GM18519 (cell line): Measurements from ENCODE around the gene AFF3.

Experiments
- ATAC-seq: cut with Tn5 transposase; IDR thresholded peaks from one replicate; pipeline ENCODE4 v1.9.1; 2021; ENCODE audit warnings: mild to moderate bottlenecking, moderate library complexity; ENCODE audit not compliant: unreplicated experiment, low FRiP score

The AFF3 gene

DNA sequence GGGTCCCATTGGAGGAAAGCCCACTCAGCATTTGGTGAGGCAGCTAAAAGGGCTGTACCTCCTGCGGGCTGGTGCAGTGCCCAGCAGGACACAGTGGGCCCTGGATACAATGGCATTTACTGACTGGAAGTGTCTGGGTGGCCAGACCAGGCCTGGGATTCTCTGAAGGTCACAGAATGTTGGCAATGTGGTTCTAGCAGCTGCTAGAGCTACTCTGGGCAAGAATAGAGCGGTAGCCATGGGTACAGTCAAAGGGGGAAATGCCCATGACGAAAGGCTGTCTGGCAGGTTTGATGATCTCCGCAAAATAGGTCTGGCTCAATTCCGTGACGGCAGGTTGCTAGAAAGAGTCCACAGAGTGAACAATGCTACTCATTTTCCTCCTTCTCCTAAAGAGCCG lies 241.8 kb downstream of the AFF3 start:
- ATAC-seq = no peak

DNA sequence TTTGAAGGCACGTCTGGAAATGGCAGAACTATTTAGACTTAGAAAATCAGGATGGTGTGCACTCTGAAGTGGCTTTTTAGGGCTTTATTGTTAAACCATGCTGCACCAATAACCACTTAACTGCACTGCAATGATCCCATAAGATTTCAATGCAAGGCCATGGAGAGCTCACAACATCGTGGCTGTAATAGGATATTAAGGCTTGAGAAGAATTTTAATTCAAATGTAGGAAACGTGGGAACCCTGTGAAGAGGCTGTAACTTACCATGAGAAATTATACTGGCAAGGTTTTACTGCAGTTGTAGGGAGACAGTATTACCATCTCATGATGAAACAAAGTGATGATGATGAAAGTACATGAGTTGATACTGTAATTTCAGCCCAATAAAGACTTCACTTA lies 242.5 kb downstream of the AFF3 start:
- ATAC-seq = no peak

DNA sequence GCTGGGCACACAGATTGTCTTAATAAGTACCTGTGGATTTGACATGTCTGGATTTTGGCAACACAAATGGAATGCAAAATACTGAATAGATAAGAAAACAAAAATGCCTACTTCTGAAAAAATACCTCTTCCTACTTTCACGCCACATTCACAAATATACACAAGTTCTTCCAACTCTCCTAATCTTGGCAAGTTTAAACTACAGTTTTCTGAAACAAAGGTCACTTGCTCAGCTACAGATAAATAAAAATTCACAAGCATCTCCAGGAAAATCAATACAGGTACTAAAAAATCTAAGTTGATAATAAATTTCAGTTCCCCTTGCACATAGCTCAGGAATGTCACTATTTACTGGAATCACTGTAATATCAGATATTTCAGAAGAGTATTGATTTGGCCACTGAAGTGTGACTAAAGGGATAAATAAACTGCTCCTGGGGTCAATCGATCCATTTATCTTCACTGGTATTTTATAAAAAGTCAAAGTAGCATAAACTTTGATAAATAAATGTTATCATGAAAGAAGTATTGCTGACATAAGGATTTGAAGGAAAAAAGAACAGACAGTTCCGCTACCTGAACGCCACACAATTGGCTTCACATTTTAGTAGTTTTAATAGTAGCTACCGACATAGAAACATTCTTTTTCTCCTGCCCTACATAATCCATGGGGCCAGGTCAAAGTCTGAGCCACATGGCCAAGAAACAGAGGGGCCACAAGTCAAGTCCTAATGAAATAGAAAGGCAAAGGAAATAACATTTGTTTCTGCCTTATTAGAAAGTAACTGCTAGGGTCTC lies 243.1 kb downstream of the AFF3 start:
- ATAC-seq = no peak

- no peak for ATAC-seq
Observed at GRCh38 chr2:99898336-99899048, 243.9 kb downstream of the AFF3 start.

- no peak for ATAC-seq
Observed at GRCh38 chr2:99891428-99891780, 251.0 kb downstream of the AFF3 start.

GRCh38 chr2:99890568-99891427 lies 251.6 kb downstream of the AFF3 start:
- ATAC-seq = no peak

DNA sequence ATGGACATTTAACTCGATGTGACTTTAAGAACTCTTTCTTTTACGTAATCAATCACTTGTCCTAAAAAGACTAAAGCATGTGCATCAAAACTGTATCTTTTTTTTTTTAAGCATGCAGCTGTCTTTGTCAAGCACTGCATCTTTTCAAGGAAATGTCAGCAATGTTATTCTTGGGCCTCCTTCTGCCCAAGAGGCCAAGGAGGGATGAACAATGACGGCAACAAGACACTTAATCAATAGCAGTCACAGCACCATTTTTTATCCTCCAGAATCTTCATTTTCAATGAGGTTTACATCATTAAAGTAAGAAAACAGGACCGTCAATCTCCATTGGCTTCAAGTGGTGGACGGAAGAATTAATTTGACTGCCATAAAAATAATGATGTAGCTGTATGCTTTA lies 253.8 kb downstream of the AFF3 start:
- ATAC-seq = no peak

DNA sequence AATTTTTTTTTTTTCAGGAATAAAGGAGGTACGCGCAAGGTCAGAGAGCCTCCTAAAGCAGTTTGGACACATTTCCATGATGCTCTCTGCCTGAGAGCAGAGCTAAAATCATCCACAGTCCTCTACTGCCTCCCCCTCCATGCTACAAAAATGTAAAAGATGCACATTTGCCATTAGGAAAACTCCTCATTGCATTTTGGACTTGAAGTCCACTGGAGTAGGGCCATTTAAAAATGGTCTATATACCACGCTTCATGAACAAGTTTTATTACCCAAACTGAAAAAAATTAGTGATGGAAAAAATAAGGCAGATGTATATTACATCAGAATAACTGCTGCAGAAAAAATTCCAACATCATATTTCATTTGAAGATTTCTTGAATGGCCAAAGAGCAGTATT lies 256.0 kb downstream of the AFF3 start:
- ATAC-seq = no peak

DNA sequence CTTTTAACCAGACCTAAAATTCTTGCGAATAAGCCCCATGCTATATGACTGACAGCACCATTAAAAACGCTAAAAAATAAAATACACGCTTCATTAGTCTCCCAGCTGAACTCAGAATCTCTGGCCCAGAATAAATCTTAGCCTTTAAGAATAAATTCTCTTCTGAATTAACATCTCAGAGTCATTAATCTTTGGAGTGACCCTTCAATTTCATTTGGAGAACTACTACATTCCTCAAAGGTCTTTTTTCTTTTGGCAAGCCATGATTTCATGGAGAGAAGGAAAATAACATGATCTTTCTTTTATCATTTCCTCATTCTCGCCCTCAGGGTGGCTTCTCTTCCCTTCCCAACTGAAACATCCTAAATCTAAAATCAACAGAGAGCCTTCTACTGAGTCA lies 259.0 kb downstream of the AFF3 start:
- ATAC-seq = no peak

DNA sequence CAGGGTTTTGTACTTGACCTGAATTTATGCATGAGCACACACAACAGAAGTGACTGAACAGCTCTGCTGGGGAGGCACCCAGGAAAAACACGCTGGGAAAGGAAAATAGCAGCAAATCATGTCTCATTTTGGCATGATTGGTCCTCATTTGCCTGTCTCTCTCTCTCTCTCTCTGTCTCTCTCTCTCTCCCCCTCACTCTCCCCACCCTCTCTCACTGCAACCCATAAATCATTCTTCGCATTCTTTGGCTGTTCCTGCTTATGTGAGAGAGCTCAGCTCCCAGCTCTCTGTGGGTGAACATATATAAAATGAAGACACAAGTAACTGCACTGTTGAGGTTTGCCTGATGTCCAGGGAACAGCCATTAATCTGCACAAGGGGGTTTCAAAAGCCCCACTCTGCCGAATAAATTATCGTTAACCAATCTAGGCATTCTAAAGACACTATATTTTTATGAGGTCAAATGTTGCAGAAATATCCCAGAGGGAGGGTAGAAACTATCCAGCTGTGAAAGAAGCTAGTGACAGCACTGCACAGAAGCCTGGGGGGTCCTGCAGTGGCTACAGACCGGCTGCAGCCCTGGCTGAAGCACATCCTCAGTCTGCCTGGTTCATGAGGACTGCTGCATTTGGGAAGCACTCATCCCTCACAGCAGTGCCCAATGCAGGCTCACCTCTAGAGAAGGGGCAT lies 260.3 kb downstream of the AFF3 start:
- ATAC-seq = no peak

GRCh38 chr2:99880964-99881294 lies 261.5 kb downstream of the AFF3 start:
- ATAC-seq = no peak

- ATAC-seq = no peak
Observed at GRCh38 chr2:99880148-99880963, 262.0 kb downstream of the AFF3 start.

- ATAC-seq = no peak
Observed at GRCh38 chr2:99879481-99879880, 262.9 kb downstream of the AFF3 start.

- no peak for ATAC-seq
Observed at GRCh38 chr2:99878581-99879350, 263.6 kb downstream of the AFF3 start.

DNA sequence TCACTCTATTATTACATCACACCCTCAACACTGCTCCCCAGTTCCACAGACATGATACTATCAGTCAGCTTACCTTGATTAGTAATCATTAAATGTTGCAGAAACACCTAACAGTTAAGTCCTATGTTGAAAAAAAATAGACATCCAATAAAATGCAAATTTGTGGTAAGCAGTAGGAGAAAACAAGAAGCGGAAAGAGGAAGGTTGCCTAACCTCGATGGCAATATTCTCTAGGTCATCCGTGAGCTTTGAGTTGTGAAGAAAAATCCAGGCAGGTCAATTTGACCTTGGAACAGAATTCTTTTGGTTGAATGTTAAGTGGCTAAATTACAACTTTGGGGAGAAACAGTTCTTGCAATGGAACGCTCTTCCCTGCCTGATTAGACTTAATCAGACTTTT lies 264.4 kb downstream of the AFF3 start:
- no peak for ATAC-seq

DNA sequence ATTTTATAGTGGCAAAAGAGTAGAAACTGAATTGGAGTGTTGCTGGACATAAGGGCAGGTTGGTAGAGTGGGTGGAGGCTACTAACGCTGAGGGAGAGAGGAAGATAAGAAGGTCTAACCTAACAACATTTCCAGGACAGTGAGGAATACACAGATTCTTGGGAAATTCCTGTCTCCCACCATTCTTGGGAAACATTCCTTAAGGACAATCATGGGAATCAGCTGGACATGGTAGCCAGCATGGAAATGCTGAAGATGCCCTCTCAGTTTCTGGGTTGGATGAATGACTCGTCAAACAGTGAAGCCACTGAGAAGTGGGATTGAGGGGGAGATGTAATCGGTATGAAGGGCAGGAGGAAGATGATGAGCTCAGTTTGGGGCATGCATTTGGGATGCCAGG lies 265.4 kb downstream of the AFF3 start:
- ATAC-seq = no peak

DNA sequence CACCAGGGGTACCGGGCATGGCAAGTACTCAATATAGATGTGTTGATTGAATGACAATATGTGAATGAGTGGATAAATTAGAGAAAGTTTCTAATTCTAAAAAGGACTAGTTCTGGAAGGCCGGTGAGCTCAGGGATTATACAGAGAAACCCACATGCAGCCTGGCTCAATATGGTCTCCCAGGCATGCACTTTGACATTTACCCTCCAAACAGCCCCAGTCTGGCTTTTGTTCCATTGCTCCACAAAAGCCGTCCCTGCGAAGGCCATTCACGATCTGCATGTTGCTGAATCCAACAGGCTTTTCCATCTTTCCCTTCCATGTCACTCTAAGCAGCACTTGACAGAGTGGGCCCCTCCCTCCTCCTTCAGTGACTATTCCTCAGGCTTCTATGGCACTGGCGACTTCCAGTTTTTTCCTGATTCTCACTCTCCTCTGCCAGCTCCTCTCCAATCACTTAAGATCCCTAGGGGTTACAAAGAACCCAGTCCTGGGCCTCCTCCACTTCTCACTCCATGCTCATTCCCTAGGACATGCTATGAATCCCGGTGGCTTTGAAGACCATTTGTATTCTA lies 266.7 kb downstream of the AFF3 start:
- no peak for ATAC-seq

- no peak for ATAC-seq
Observed at GRCh38 chr2:99868260-99868659, 274.1 kb downstream of the AFF3 start.

DNA sequence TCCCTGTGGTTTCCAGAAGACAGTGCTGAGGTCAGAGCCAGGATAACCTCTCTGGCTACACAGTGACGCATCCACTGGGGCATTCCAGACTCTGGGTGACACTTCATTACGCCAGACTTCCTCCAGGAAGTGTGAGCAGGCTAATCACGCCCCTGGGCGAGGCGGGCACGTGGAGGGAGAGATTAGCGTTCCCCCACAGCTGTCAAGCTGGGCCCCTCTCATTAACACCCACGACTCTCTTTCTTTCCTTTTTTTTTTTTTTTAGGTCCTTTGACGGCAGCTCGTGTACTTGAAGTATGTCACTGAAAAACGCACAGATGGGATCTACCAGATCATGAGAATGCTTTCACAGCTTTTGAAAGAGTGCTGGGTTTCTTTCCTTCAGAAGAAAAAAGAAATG lies 274.6 kb downstream of the AFF3 start:
- no peak for ATAC-seq
